Endothelial cell of umbilical vein (primary cell): ENCODE results near the gene NQO1. TPM values are rescaled to one million over a fixed set of nuclear protein-coding genes. Genes with fewer than 3 reads are reported as not detected.

Experiments used
- BruUV-seq: library from RNA; stranded (reverse); fragments of 400-500 nt; replicated peaks from 2 replicates; lab custom pipeline; 2021; lab: Mats Ljungman, UMichigan
- CTCF ChIA-PET: fragments of 300-600, 350-600 bp; sonication (Branson Sonifier 250); formaldehyde crosslinking; loops from one replicate; lab custom pipeline; 2021; ENCODE audit warnings: antibody characterized with exemption, inconsistent platforms; lab: Charles Lee
- POLR2A ChIA-PET: fragments of 300-600, 350-600 bp; sonication (Branson Sonifier 250); formaldehyde crosslinking; loops from one replicate; lab custom pipeline; 2021; ENCODE audit warnings: antibody characterized with exemption, inconsistent platforms; lab: Charles Lee
- DNase-seq: peaks from one replicate; pipeline ENCODE4 v3.0.0-alpha.2; 2011; ENCODE audit warnings: low read depth, low spot score
- FAIRE-seq: peaks from 2 replicates; lab custom pipeline; 2011; peaks lifted over from hg19 to GRCh38; lab: Jason Lieb, UNC
- H2AFZ ChIP-seq: 2 replicates; pipeline ENCODE4 v1.6.0; 2012; ENCODE audit warnings: low read depth, low read length, control low read depth, inconsistent platforms
- H3K27ac ChIP-seq: 2 replicates; pipeline ENCODE4 v1.5.1; 2011; ENCODE audit warnings: low read depth, mild to moderate bottlenecking, control low read depth, low read length, moderate library complexity; ENCODE audit not compliant: insufficient read depth
- H3K27me3 ChIP-seq, 2 experiments: 2 replicates each; pipeline versions ENCODE4 v1.6.0 to v1.6.1; 2011; ENCODE audit warnings: low read length in 2 of 2, mixed read lengths in 1 of 2; ENCODE audit not compliant: control insufficient read depth in 2 of 2, insufficient read depth in 2 of 2
- H3K36me3 ChIP-seq, 2 experiments: 2 replicates in 1 of 2; 3 replicates in 1 of 2; pipeline ENCODE4 v1.5.1; 2011; ENCODE audit warnings: low read length in 2 of 2, mild to moderate bottlenecking in 1 of 2, moderate library complexity in 1 of 2; ENCODE audit not compliant: control insufficient read depth in 2 of 2, insufficient read depth in 2 of 2; ENCODE audit errors: extremely low read depth in 1 of 2
- H3K4me1 ChIP-seq: 3 replicates; pipeline ENCODE4 v1.5.1; 2011; ENCODE audit warnings: mild to moderate bottlenecking, low read length; ENCODE audit not compliant: control insufficient read depth, insufficient read depth; ENCODE audit errors: extremely low read depth
- H3K4me2 ChIP-seq: 2 replicates; pipeline ENCODE4 v1.6.1; 2011; ENCODE audit warnings: low read length, control low read depth, mixed read lengths; ENCODE audit not compliant: insufficient read depth
- H3K4me3 ChIP-seq, 3 experiments: fragments of 200-600 bp in 1 of 3; sonication (generic), shearing (Covaris generic) in 1 of 3; replicated peaks in 1 of 3; 2 replicates each; pipeline ENCODE4 v1.5.1; 2011 to 2016; ENCODE audit warnings: control low read depth in 3 of 3, low read length in 3 of 3, mild to moderate bottlenecking in 2 of 3, inconsistent platforms in 1 of 3, low read depth in 1 of 3, moderate library complexity in 1 of 3; ENCODE audit not compliant: insufficient read depth in 1 of 3
- H3K79me2 ChIP-seq: 2 replicates; pipeline ENCODE4 v1.6.0; 2012; ENCODE audit warnings: low read length, inconsistent platforms; ENCODE audit not compliant: control insufficient read depth, insufficient read depth
- H3K9ac ChIP-seq: replicated peaks from 2 replicates; pipeline ENCODE3; 2011; ENCODE audit warnings: low read length, control low read depth; ENCODE audit not compliant: insufficient read depth; ENCODE audit errors: extremely low read depth
- H3K9me1 ChIP-seq: replicated peaks from 3 replicates; pipeline ENCODE4 v1.6.0; 2011; ENCODE audit warnings: mild to moderate bottlenecking, low read length; ENCODE audit not compliant: control insufficient read depth, insufficient read depth; ENCODE audit errors: extremely low read depth
- H3K9me3 ChIP-seq: replicated peaks from 2 replicates; pipeline ENCODE4 v1.5.1; 2012; ENCODE audit warnings: low read length, inconsistent platforms; ENCODE audit not compliant: control insufficient read depth, insufficient read depth
- H4K20me1 ChIP-seq: replicated peaks from 2 replicates; pipeline ENCODE3; 2011; ENCODE audit warnings: mild to moderate bottlenecking, low read length; ENCODE audit not compliant: control insufficient read depth, insufficient read depth; ENCODE audit errors: extremely low read depth
- CTCF ChIP-seq, 2 donors: IDR thresholded peaks; 1 replicate in 1 of 2; 2 replicates in 1 of 2; pipeline ENCODE4 v1.5.1; 2011; ENCODE audit warnings: low read length in 2 of 2, mild to moderate bottlenecking in 2 of 2, moderate library complexity in 2 of 2, control low read depth in 1 of 2, inconsistent platforms in 1 of 2, low read depth in 1 of 2; ENCODE audit not compliant: insufficient read depth in 1 of 2; ENCODE audit errors: extremely low read depth in 1 of 2
- EZH2 ChIP-seq: IDR thresholded peaks from 2 replicates; pipeline ENCODE4 v1.6.1; 2012; ENCODE audit warnings: borderline replicate concordance, low read depth, mild to moderate bottlenecking, moderate library complexity, low read length, inconsistent platforms; ENCODE audit not compliant: severe bottlenecking
- FOS ChIP-seq: IDR thresholded peaks from 2 replicates; pipeline ENCODE4 v1.6.1; 2011; ENCODE audit warnings: mild to moderate bottlenecking, low read length, moderate library complexity, borderline replicate concordance; ENCODE audit not compliant: insufficient read depth
- GATA2 ChIP-seq: IDR thresholded peaks from 2 replicates; pipeline ENCODE4 v1.7.0; 2011; ENCODE audit warnings: low read depth, mild to moderate bottlenecking, moderate library complexity, mixed read lengths, low read length; ENCODE audit not compliant: insufficient read length, insufficient read depth
- JUN ChIP-seq: IDR thresholded peaks from 2 replicates; pipeline ENCODE4 v1.6.1; 2011; ENCODE audit warnings: borderline replicate concordance, low read depth; ENCODE audit not compliant: insufficient read length, insufficient read depth
- MAX ChIP-seq: IDR thresholded peaks from 2 replicates; pipeline ENCODE4 v1.6.1; 2011; ENCODE audit not compliant: insufficient read depth, insufficient read length
- MYC ChIP-seq: IDR thresholded peaks from one replicate; pipeline ENCODE4 v1.6.1; 2011; ENCODE audit warnings: mild to moderate bottlenecking, low read depth, low read length
- POLR2AphosphoS5 ChIP-seq: IDR thresholded peaks from 2 replicates; pipeline ENCODE4 v1.6.1; 2012; ENCODE audit warnings: low read depth, mild to moderate bottlenecking, control low read depth, low read length, moderate library complexity; ENCODE audit not compliant: insufficient read depth
- dilution Hi-C: fragments of 300-500 bp; cut with MboI; formaldehyde crosslinking; loops from one replicate; pipeline ENCODE4 v1.15.0; 2019; ENCODE audit warnings: low sequenced_read_pairs; ENCODE audit not compliant: extremely low pct_ligation_motif_present
- intact Hi-C: fragments of 100-400 bp; cut with micrococcal nuclease; formaldehyde crosslinking; loops from one replicate; pipeline ENCODE4 v1.10.0; 2022
- polyA plus RNA-seq, 4 experiments: library from polyadenylated mRNA; depleted of rRNA in 3 of 4; stranded (reverse) in 3 of 4; unstranded in 1 of 4; fragments of >200 nt; gene quantifications; 2 replicates each; pipeline versions ENCODE4 v1.2.1 to v1.2.3, GENCODE V29; 2011 to 2012; ENCODE audit warnings: missing spikeins in 1 of 4
- total RNA-seq: library from RNA; stranded (reverse); gene quantifications from 2 replicates; pipeline ENCODE4 v1.2.3, GENCODE V29; 2021

The NQO1 gene
- total and polyA plus RNA-seq, 2 donors (not counting 3 experiments of a cell fraction or from before 2014, with no cell fraction given): 257 to 345 TPM

- Histone ChIP-seq H3K4me2 (no peak overlapping the region), H3K27ac (no peak overlapping the region), H3K79me2 (no peaks in the 10 kb centered on the region), H3K4me3 (no peak overlapping the region), H3K9me3 (no peaks in the 10 kb centered on the region), H3K4me1 (peaks cover 4% of the 10 kb centered on the region), H2AFZ (no peak overlapping the region), H3K36me3 (peaks cover 12 to 13% of the 10 kb centered on the region in 2 experiments), H4K20me1 (no peaks in the 10 kb centered on the region), H3K27me3 (no peaks in the 10 kb centered on the region), H3K9ac (no peak overlapping the region), H3K9me1 (no peaks in the 10 kb centered on the region)
- no TSS peak for BruUV-seq
- FAIRE-seq (no peak), DNase-seq (no peak)
- intact Hi-C loops (no loop called here), dilution Hi-C loops (no loop called here)
- no peak for TF ChIP-seq POLR2AphosphoS5
- TF ChIP-seq EZH2: no peak
- TF ChIP-seq MYC: no peak
- TF ChIP-seq FOS: no peak
- TF ChIP-seq MAX: no peak
- no peak for TF ChIP-seq GATA2
- TF ChIP-seq JUN: no peak
- no peak for TF ChIP-seq CTCF (IDR thresholded peaks at IDR 0.05; ENCODE audit: extremely low read depth in 1 of 2, insufficient read depth in 1 of 2, low read depth in 1 of 2, low read length in 2 of 2)
- ChIA-PET POLR2A (no interaction called here), CTCF (interaction anchor here (0.9 kb wide), 1 partner anchor 302 kb away, joined by 3 read pairs; no protein-coding TSS in a partner anchor)
Measured at GRCh38 chr16:69698404-69698803, 28.0 kb downstream of the NQO1 start.
